ENCODE measurements around the gene OR6N1. TPM values are rescaled to one million over a fixed set of nuclear protein-coding genes. Genes with fewer than 3 reads are reported as not detected.

The OR6N1 gene
- total RNA-seq, 1 experiment from 2014 or later: not detected

DNA sequence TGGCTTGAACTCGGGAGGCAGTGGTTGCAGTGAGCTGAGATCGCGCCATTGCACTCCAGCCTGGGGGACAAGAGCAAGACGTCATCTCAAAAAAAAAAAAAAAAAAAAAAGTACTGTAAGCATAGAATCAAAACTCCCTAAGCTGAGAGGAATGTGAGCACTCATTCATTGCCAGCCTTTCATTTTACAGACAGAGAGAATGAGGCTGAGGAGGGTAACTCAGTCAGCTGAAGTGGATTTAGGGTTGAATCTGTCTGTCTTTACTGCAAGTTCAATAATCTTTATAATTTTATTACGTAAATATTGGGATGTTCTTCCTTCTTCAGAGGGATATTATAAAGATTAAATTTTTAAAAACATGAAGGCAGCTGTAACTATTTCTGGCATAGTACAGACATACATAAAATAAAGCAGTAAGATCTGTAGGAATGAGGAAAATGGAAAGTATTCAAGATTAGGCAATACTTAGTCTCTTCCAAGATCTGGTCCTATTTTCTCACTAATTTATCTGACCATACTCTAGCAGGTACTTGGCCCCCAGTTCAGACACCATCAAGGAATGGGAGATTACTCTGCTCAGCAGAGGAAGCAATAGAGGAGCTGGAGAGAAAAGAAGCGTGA lies 35.0 kb upstream of the OR6N1 start:
- no peak for DNase-seq (ENCODE audit: unreplicated experiment)
- ChIA-PET CTCF (interaction anchor here (0.6 to 0.9 kb wide), 6 partner anchors 10 to 415 kb away, joined by 3 to 6 read pairs (median 4); no protein-coding TSS in a partner anchor), POLR2A (no interaction called here)
- Mint-ChIP-seq H3K36me3 (ENCODE audit: insufficient read depth, unreplicated experiment) (no peaks in the 10 kb centered on the region), H3K27ac (ENCODE audit: low read depth, unreplicated experiment) (no peak overlapping the region), H3K4me3 (ENCODE audit: unreplicated experiment) (no peak overlapping the region), H3K4me1 (ENCODE audit: insufficient read depth, unreplicated experiment) (no peaks in the 10 kb centered on the region), H3K27me3 (ENCODE audit: insufficient read depth, unreplicated experiment) (peaks cover 69% of the 10 kb centered on the region), H3K9me3 (ENCODE audit: unreplicated experiment) (no peaks in the 10 kb centered on the region)
- intact Hi-C loops (cut with micrococcal nuclease): no loop called here
- no TSS peak for BruUV-seq (replicated peaks)
- TF ChIP-seq, protein P1, sequence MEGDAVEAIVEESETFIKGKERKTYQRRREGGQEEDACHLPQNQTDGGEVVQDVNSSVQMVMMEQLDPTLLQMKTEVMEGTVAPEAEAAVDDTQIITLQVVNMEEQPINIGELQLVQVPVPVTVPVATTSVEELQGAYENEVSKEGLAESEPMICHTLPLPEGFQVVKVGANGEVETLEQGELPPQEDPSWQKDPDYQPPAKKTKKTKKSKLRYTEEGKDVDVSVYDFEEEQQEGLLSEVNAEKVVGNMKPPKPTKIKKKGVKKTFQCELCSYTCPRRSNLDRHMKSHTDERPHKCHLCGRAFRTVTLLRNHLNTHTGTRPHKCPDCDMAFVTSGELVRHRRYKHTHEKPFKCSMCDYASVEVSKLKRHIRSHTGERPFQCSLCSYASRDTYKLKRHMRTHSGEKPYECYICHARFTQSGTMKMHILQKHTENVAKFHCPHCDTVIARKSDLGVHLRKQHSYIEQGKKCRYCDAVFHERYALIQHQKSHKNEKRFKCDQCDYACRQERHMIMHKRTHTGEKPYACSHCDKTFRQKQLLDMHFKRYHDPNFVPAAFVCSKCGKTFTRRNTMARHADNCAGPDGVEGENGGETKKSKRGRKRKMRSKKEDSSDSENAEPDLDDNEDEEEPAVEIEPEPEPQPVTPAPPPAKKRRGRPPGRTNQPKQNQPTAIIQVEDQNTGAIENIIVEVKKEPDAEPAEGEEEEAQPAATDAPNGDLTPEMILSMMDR (IDR thresholded peaks at IDR 0.05; ENCODE audit: unreplicated experiment): no peak

DNA sequence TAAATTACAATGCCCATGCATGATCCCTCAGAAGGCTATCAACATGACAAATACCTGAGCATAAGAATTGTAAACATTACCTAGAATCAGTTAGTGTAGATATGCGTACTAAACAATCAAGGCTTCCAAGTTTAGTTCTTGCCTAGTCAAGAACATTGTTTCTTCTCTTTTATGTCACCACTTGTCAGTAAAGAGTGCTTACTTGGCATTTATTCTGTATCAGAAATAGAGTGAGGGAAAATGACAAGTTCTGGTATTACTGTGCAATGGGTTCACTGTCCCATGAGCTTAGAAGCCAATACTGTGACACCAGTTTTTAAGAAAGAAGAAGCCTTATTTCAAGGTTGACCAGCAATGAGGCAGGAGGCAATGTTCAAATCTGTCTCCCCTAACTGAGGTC lies 31.7 kb upstream of the OR6N1 start:
- H3K4me1 Mint-ChIP-seq (ENCODE audit: insufficient read depth, unreplicated experiment): no peaks in the 10 kb centered on the region
- CTCF ChIA-PET: no interaction called here
- POLR2A ChIA-PET: no interaction called here
- H3K27me3 Mint-ChIP-seq (ENCODE audit: insufficient read depth, unreplicated experiment): peaks cover 85% of the 10 kb centered on the region
- H3K27ac Mint-ChIP-seq (ENCODE audit: low read depth, unreplicated experiment): no peak overlapping the region
- TF ChIP-seq, protein P1 (IDR thresholded peaks at IDR 0.05; ENCODE audit: unreplicated experiment): no peak
- H3K9me3 Mint-ChIP-seq (ENCODE audit: unreplicated experiment): no peaks in the 10 kb centered on the region
- no peaks in the 10 kb centered on the region for H3K36me3 Mint-ChIP-seq (ENCODE audit: insufficient read depth, unreplicated experiment)
- no TSS peak for BruUV-seq (replicated peaks)
- no peak overlapping the region for H3K4me3 Mint-ChIP-seq (ENCODE audit: unreplicated experiment)
- intact Hi-C loops (cut with micrococcal nuclease): no loop called here
- DNase-seq (ENCODE audit: unreplicated experiment): no peak

DNA sequence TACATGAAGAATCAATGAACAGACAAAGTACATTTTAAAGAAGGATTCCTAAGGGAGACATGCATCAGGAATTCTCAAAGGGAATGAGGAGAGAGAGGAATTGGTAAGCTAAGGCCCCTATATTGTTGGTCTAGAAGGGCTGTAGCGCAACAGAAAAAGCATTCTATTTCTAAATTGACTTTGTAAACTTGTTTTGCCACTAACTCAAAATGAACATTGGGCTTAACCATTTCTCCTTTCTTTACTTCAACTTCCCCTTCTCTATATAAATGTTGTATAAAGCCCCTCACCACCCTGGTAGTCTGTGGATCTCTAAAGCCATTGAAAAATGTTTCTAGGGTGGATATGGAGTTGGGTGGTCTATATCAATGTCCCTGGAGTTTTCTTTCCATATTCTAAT lies 29.4 kb upstream of the OR6N1 start:
- no peak overlapping the region for H3K4me3 Mint-ChIP-seq (ENCODE audit: unreplicated experiment)
- BruUV-seq (replicated peaks): no TSS peak
- H3K27me3 Mint-ChIP-seq (ENCODE audit: insufficient read depth, unreplicated experiment): peaks cover 79% of the 10 kb centered on the region
- H3K27ac Mint-ChIP-seq (ENCODE audit: low read depth, unreplicated experiment): no peak overlapping the region
- ChIA-PET POLR2A (no interaction called here), CTCF (interaction anchor here (0.7 kb wide), 2 partner anchors 76 to 83 kb away, joined by 3 read pairs; no protein-coding TSS in a partner anchor)
- DNase-seq (ENCODE audit: unreplicated experiment): no peak
- intact Hi-C loops (cut with micrococcal nuclease): no loop called here
- TF ChIP-seq, protein P1 (IDR thresholded peaks at IDR 0.05; ENCODE audit: unreplicated experiment): no peak
- no peaks in the 10 kb centered on the region for H3K4me1 Mint-ChIP-seq (ENCODE audit: insufficient read depth, unreplicated experiment)
- H3K36me3 Mint-ChIP-seq (ENCODE audit: insufficient read depth, unreplicated experiment): no peaks in the 10 kb centered on the region
- H3K9me3 Mint-ChIP-seq (ENCODE audit: unreplicated experiment): no peaks in the 10 kb centered on the region

DNA sequence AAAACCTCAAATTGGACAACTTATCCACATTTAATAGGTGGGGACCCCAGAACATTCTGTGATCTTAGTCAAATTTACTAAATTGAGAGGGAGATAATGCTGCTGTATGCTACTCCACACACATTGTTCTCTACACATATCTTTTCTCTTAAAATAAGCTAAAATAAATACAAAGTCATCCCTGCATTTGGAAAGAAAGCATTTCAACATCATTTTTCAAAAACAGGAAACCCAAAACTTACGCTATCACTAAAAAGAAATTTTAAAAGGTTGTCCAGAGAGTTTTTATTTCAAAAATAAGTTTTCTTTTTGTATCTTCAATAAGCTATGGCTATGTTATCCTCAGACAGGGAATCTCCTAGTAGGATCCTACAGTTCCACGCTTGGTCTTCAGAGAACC lies 28.5 kb upstream of the OR6N1 start:
- TF ChIP-seq, protein P1 (IDR thresholded peaks at IDR 0.05; ENCODE audit: unreplicated experiment): no peak
- BruUV-seq (replicated peaks): no TSS peak
- ChIA-PET POLR2A (no interaction called here), CTCF (interaction anchor here (0.6 to 0.7 kb wide), 2 partner anchors 11 to 136 kb away, joined by 3 to 4 read pairs; no protein-coding TSS in a partner anchor)
- H3K9me3 Mint-ChIP-seq (ENCODE audit: unreplicated experiment): no peaks in the 10 kb centered on the region
- intact Hi-C loops (cut with micrococcal nuclease): no loop called here
- no peaks in the 10 kb centered on the region for H3K4me1 Mint-ChIP-seq (ENCODE audit: insufficient read depth, unreplicated experiment)
- no peak overlapping the region for H3K27ac Mint-ChIP-seq (ENCODE audit: low read depth, unreplicated experiment)
- peaks cover 79% of the 10 kb centered on the region for H3K27me3 Mint-ChIP-seq (ENCODE audit: insufficient read depth, unreplicated experiment)
- DNase-seq (ENCODE audit: unreplicated experiment): no peak
- H3K4me3 Mint-ChIP-seq (ENCODE audit: unreplicated experiment): no peak overlapping the region
- H3K36me3 Mint-ChIP-seq (ENCODE audit: insufficient read depth, unreplicated experiment): no peaks in the 10 kb centered on the region

Measured in MCF 10A (cell line).